Progenitor cell of endocrine pancreas (in vitro differentiated cells): ENCODE results near the gene RASGRP1. TPM values are rescaled to one million over a fixed set of nuclear protein-coding genes. Genes with fewer than 3 reads are reported as not detected.

Experiments used
- DNase-seq: peaks from one replicate; pipeline ENCODE4 v3.0.0; 2021; ENCODE audit warnings: low spot score; ENCODE audit not compliant: unreplicated experiment
- H3K27ac Mint-ChIP-seq: 2 replicates; pipeline ENCODE4 v1.8.0; 2021; ENCODE audit warnings: mild to moderate bottlenecking, moderate library complexity, mixed read lengths
- H3K27me3 Mint-ChIP-seq: 2 replicates; pipeline ENCODE4 v1.8.0; 2021; ENCODE audit warnings: mixed read lengths
- H3K36me3 Mint-ChIP-seq: 2 replicates; pipeline ENCODE4 v1.8.0; 2022; ENCODE audit warnings: mixed read lengths; ENCODE audit not compliant: insufficient read depth
- H3K4me1 Mint-ChIP-seq: 2 replicates; pipeline ENCODE4 v1.8.0; 2021; ENCODE audit warnings: low read depth, mixed read lengths
- H3K4me3 Mint-ChIP-seq: 2 replicates; pipeline ENCODE4 v1.8.0; 2021; ENCODE audit warnings: low read depth, mild to moderate bottlenecking, moderate library complexity, mixed read lengths
- H3K9me3 Mint-ChIP-seq: 2 replicates; pipeline ENCODE4 v1.8.0; 2021; ENCODE audit warnings: low read depth, mixed read lengths
- total RNA-seq: library from RNA; stranded (reverse); gene quantifications from 2 replicates; pipeline ENCODE4 v1.2.1, GENCODE V29; 2021
- TF ChIP-seq, protein P1 (sequence below): fragments of 200-600 bp; sonication (generic); IDR thresholded peaks from one replicate; pipeline ENCODE4 v1.5.0; 2021; ENCODE audit warnings: antibody characterized with exemption, mild to moderate bottlenecking; ENCODE audit not compliant: unreplicated experiment

RASGRP1 gene
- total RNA-seq, 1 donor from 2014 or later, result 1.5 TPM

DNA sequence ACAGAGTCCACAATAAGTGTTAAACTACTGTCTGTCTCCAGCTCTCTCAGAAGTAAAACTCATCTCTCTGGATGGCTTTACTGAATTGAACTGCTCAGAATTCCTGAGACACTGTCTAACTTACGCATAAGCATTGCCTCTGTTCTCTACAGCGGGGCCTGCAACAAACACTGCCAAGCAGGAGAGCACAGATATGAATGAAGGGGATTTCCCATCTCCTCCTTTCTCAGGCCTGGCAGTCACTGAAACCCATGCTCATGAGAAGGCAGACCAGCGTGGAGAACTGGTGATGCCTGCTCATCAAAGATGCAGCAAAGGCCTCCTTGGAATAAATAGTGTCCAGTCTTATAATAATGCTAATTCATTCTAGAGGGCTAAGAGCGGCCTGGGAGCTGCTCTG, 10.3 kb downstream of the RASGRP1 start:
- peaks cover 20% of the 10 kb centered on the region for H3K27me3 Mint-ChIP-seq
- H3K9me3 Mint-ChIP-seq, result no peaks in the 10 kb centered on the region
- H3K27ac Mint-ChIP-seq, result no peak overlapping the region
- no peaks in the 10 kb centered on the region for H3K36me3 Mint-ChIP-seq
- peaks cover 29% of the 10 kb centered on the region for H3K4me1 Mint-ChIP-seq
- no peak for DNase-seq
- no peak overlapping the region for H3K4me3 Mint-ChIP-seq
- TF ChIP-seq, protein P1, sequence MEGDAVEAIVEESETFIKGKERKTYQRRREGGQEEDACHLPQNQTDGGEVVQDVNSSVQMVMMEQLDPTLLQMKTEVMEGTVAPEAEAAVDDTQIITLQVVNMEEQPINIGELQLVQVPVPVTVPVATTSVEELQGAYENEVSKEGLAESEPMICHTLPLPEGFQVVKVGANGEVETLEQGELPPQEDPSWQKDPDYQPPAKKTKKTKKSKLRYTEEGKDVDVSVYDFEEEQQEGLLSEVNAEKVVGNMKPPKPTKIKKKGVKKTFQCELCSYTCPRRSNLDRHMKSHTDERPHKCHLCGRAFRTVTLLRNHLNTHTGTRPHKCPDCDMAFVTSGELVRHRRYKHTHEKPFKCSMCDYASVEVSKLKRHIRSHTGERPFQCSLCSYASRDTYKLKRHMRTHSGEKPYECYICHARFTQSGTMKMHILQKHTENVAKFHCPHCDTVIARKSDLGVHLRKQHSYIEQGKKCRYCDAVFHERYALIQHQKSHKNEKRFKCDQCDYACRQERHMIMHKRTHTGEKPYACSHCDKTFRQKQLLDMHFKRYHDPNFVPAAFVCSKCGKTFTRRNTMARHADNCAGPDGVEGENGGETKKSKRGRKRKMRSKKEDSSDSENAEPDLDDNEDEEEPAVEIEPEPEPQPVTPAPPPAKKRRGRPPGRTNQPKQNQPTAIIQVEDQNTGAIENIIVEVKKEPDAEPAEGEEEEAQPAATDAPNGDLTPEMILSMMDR, result no peak

DNA sequence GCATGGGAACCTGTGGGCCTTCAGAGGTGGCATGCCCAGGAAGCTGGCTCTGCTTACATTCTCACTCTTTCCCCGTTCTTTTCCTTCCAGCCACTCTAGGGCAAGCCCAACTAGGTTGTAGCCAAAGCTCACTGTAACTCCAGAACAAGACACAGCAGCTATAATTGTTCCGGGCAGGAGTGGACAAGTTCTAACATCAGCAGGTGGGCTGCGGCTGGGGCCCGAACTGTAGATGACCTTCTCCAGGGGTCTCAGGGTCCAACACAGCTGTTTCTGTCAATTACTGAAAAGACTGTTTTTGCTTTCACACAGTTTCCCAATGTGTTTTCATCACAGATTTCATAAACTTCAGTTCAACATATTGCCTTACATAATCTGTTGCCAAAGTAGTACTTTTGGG, 11.5 kb downstream of the RASGRP1 start:
- no peak overlapping the region for H3K4me3 Mint-ChIP-seq
- no peaks in the 10 kb centered on the region for H3K36me3 Mint-ChIP-seq
- no peak overlapping the region for H3K27ac Mint-ChIP-seq
- H3K4me1 Mint-ChIP-seq, result peaks cover 29% of the 10 kb centered on the region
- no peak for DNase-seq
- no peaks in the 10 kb centered on the region for H3K9me3 Mint-ChIP-seq
- TF ChIP-seq, protein P1, result no peak
- peaks cover 12% of the 10 kb centered on the region for H3K27me3 Mint-ChIP-seq

DNA sequence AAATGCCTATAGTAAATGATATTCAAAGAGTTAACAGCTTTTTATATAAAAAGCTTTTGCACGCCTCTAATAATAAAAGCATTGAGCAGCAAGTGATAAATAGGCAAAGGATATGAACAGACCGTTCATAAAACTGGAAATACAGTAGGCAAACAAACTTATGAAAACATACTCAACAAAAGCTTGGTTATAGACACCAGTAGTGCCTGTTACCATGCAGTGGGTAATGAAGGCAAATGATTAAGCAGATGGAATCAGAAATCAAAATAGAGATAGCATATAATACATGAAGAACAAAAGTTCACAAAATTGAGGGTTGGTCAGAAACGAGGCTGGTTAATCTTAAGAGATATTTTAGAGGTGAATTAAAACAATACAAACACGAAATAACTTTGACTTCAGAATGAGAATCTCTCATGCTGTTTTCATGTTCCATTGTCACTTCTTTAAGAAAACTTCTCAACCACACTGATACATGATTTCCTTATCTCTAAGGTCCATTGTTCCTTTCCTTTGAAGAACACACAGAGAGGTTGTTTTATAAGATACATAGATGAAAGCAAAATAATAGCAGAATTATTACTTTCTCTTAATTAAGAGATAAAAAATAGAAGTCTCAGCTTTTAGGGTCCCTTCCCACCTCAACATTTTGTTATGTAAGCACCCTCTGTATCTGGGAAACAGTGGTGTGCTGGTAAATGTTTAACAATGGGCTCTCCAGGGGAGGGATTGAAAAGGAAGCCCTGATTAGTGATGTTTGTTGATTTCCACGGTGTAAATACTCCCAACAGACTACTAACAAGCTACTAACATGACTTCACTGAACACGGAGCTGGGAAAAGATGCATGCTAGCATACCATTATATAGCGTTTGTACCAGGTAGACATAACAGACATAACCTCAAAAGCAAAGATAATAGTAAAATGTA, 12.6 kb downstream of the RASGRP1 start:
- no peaks in the 10 kb centered on the region for H3K9me3 Mint-ChIP-seq
- TF ChIP-seq, protein P1, result no peak
- no peaks in the 10 kb centered on the region for H3K36me3 Mint-ChIP-seq
- peaks cover 29% of the 10 kb centered on the region for H3K4me1 Mint-ChIP-seq
- H3K4me3 Mint-ChIP-seq, result no peak overlapping the region
- H3K27ac Mint-ChIP-seq, result no peak overlapping the region
- no peak for DNase-seq
- peaks cover 3% of the 10 kb centered on the region for H3K27me3 Mint-ChIP-seq

DNA sequence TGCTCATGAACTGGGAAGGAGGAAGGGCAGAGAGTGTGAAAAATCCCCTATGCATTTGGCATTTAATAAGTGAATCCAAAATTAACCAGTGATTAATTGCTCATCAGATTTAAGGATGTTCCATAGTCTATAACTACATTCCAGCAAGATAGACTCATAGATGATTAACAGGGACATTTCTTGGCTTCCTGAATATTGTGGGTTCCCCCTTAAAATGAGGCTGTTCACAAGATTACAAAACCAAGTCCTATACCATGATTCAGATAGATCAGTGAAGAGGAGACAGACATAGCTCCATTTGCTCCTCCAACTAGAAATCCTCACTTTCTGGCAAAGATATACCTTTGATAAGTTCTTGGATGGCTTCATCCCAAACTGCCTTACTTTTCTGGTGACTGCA, 15.4 kb downstream of the RASGRP1 start:
- H3K4me1 Mint-ChIP-seq, result peaks cover 20% of the 10 kb centered on the region
- H3K9me3 Mint-ChIP-seq, result no peaks in the 10 kb centered on the region
- no peak overlapping the region for H3K27ac Mint-ChIP-seq
- H3K4me3 Mint-ChIP-seq, result no peak overlapping the region
- H3K27me3 Mint-ChIP-seq, result peaks cover 3% of the 10 kb centered on the region
- no peak for DNase-seq
- TF ChIP-seq, protein P1, result no peak
- H3K36me3 Mint-ChIP-seq, result no peaks in the 10 kb centered on the region

DNA sequence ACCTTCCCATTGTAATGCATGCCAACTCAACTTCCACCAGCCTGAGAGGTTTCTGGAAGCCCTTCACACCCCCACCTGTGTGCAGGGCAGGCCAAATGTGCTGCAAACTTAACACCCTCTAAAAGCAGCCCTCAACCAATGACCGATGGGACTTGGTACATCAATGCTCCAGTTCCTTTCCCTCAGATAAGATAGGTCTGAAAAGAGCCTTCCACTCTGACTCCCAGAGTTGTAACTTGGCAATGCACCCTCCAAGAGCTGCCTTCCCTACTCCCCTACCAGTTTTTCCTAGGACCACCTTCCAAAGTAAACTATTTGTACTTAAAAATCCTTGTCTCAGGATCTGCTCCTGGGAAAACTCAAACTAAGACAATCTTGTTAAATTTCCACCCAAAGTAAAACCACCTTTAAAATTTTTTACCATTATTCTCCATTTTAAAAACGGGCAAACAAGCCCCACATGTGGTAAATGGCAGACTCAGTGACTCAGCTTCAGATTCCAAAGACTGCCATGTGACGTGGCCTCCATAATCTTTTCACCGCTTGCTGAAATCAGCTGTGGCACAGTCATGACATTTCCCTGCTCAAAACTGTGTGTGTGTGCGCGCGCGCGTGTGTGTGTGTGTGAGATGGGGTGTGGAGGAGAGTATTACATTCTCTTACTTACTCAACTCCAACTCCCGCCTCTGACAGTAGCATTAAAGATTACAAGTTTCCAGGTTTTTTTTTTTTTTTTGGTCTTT, 17.2 kb downstream of the RASGRP1 start:
- Mint-ChIP-seq H3K9me3 (no peaks in the 10 kb centered on the region), H3K4me1 (peaks cover 9% of the 10 kb centered on the region), H3K36me3 (no peaks in the 10 kb centered on the region), H3K27me3 (no peaks in the 10 kb centered on the region), H3K27ac (no peak overlapping the region), H3K4me3 (no peak overlapping the region)
- TF ChIP-seq, protein P1, result no peak
- DNase-seq, result no peak
